ENCODE measurements around the gene LIMS2.

LIMS2 gene

GRCh38 chr2:127645026-127645394, 30.3 kb downstream of the LIMS2 start:
- DNase-seq, result no peak

GRCh38 chr2:127644066-127645025, 31.0 kb downstream of the LIMS2 start:
- DNase-seq, result no peak

- DNase-seq, result no peak
Measured at GRCh38 chr2:127643439-127644065, 31.8 kb downstream of the LIMS2 start.

- no peak for DNase-seq
Measured at GRCh38 chr2:127642706-127643438, 32.5 kb downstream of the LIMS2 start.

GRCh38 chr2:127641846-127642507, 33.4 kb downstream of the LIMS2 start:
- DNase-seq, result no peak

GRCh38 chr2:127641133-127641532, 34.2 kb downstream of the LIMS2 start:
- DNase-seq, result no peak

GRCh38 chr2:127640082-127641072, 35.0 kb downstream of the LIMS2 start:
- DNase-seq, result no peak

- DNase-seq, result no peak
Measured at GRCh38 chr2:127639111-127639474, 36.2 kb downstream of the LIMS2 start.

GRCh38 chr2:127638361-127639110, 36.8 kb downstream of the LIMS2 start:
- DNase-seq, result no peak

- no peak for DNase-seq
Measured at GRCh38 chr2:127637725-127638252, 37.5 kb downstream of the LIMS2 start.

- no peak for DNase-seq
Measured at GRCh38 chr2:127637236-127637630, 38.1 kb downstream of the LIMS2 start.

GRCh38 chr2:127636248-127637235, 38.8 kb downstream of the LIMS2 start:
- no peak for DNase-seq

- DNase-seq, result no peak
Measured at GRCh38 chr2:127635380-127636237, 39.7 kb downstream of the LIMS2 start.

- no peak for DNase-seq
Measured at GRCh38 chr2:127634626-127635379, 40.5 kb downstream of the LIMS2 start.

GRCh38 chr2:127634066-127634617, 41.2 kb downstream of the LIMS2 start:
- DNase-seq, result no peak

GRCh38 chr2:127633556-127634065, 41.7 kb downstream of the LIMS2 start:
- DNase-seq, result no peak

Measured in NCI-H1436 (cell line).